Lower leg skin (tissue), 4 donors: ENCODE results near the gene KBTBD3. TPM values are rescaled to one million over a fixed set of nuclear protein-coding genes. Genes with fewer than 3 reads are reported as not detected.
"Not testable (repeated sequence)": the region's sequence is repeated elsewhere in the genome, so short reads cannot be mapped to it uniquely, and the experiment has no call there.

Experiments used
- DNase-seq, 2 donors: peaks; one replicate each; pipeline ENCODE4 v3.0.0-alpha.2; 2019; ENCODE audit warnings: low spot score in 2 of 2
- H3K4me3 ChIP-seq: fragments of 200-600 bp; sonication (generic); 2 replicates; pipeline ENCODE4 v1.5.1; 2017; ENCODE audit warnings: mild to moderate bottlenecking, low read depth; ENCODE audit not compliant: poor library complexity, severe bottlenecking
- CTCF ChIP-seq, 3 donors: fragments of 450-650 bp; IDR thresholded peaks; one replicate each; pipeline ENCODE4 v1.5.1; 2016; ENCODE audit warnings: antibody characterized with exemption in 3 of 3, mild to moderate bottlenecking in 3 of 3, moderate library complexity in 2 of 3
- POLR2A ChIP-seq, 2 donors: fragments of 450-650 bp; IDR thresholded peaks; one replicate each; pipeline ENCODE4 v1.6.1; 2016 to 2017; ENCODE audit warnings: antibody characterized with exemption in 2 of 2, mild to moderate bottlenecking in 1 of 2, moderate library complexity in 1 of 2
- WGBS, 2 donors: methylation state at CpG; one replicate each; pipeline ENCODE4 v1.1.5; 2018; 5-methylcytosine and 5-hydroxymethylcytosine counted together
- intact Hi-C: fragments of 100-400 bp; cut with DNase I; formaldehyde crosslinking; loops from one replicate; pipeline ENCODE4 v1.15.0; 2023; ENCODE audit warnings: low total_unique reads
- total RNA-seq, 4 donors: library from RNA; depleted of rRNA; stranded (reverse); fragments of >200 nt; gene quantifications; one replicate each; pipeline ENCODE4 v1.1.0, GENCODE V29; 2016

Gene KBTBD3
- total RNA-seq, 4 donors from 2014 or later = 4.2 to 9.1 (median 7.0) TPM

GRCh38 chr11:106059617-106060016 lies 17.5 kb downstream of the KBTBD3 start:
- no peak for DNase-seq
- no peak overlapping the region for H3K4me3 ChIP-seq
- WGBS, 2 donors = 95 to 97% methylated on average over 1 of the region's 1 CpG
- intact Hi-C loops = no loop called here
- TF ChIP-seq POLR2A (IDR thresholded peaks at IDR 0.05) = no peak
- no peak for TF ChIP-seq CTCF (IDR thresholded peaks at IDR 0.05)

- DNase-seq, H3K4me3 ChIP-seq, intact Hi-C loops: not testable (repeated sequence)
- 91 to 94% methylated on average over 14 of the region's 14 CpGs for WGBS, 2 donors
Observed at GRCh38 chr11:106058377-106058776, 18.8 kb downstream of the KBTBD3 start.

- TF ChIP-seq POLR2A (IDR thresholded peaks at IDR 0.05) = no peak
- intact Hi-C loops = no loop called here
- 82% methylated on average over 2 of the region's 2 CpGs for WGBS, 2 donors
- DNase-seq = no peak
- H3K4me3 ChIP-seq = no peak overlapping the region
Observed at GRCh38 chr11:106051103-106051502, 26.0 kb downstream of the KBTBD3 start.

- no peak overlapping the region for H3K4me3 ChIP-seq
- WGBS, 2 donors = 73 to 81% methylated on average over 5 of the region's 5 CpGs
- DNase-seq = no peak
- intact Hi-C loops = no loop called here
- TF ChIP-seq POLR2A (IDR thresholded peaks at IDR 0.05) (no peak), CTCF (IDR thresholded peaks at IDR 0.05) (no peak)
Observed at GRCh38 chr11:106049727-106050476, 27.2 kb downstream of the KBTBD3 start.

GRCh38 chr11:106047631-106048030 lies 29.5 kb downstream of the KBTBD3 start:
- TF ChIP-seq CTCF (IDR thresholded peaks at IDR 0.05) (no peak), POLR2A (IDR thresholded peaks at IDR 0.05) (no peak)
- H3K4me3 ChIP-seq = no peak overlapping the region
- no peak for DNase-seq
- intact Hi-C loops = no loop called here

GRCh38 chr11:106043540-106043939 lies 33.6 kb downstream of the KBTBD3 start:
- H3K4me3 ChIP-seq = no peak overlapping the region
- TF ChIP-seq CTCF (IDR thresholded peaks at IDR 0.05) (no peak), POLR2A (IDR thresholded peaks at IDR 0.05) (no peak)
- no peak for DNase-seq
- intact Hi-C loops = no loop called here

GRCh38 chr11:106032861-106033260 lies 44.3 kb downstream of the KBTBD3 start:
- DNase-seq = no peak
- TF ChIP-seq POLR2A (IDR thresholded peaks at IDR 0.05) = no peak
- TF ChIP-seq CTCF (IDR thresholded peaks at IDR 0.05) = no peak
- WGBS, 2 donors = 82 to 83% methylated on average over 2 of the region's 2 CpGs
- intact Hi-C loops = no loop called here
- H3K4me3 ChIP-seq = no peak overlapping the region
